MCF 10A (cell line): Measurements from ENCODE around the gene OR51T1. TPM values are rescaled to one million over a fixed set of nuclear protein-coding genes. Genes with fewer than 3 reads are reported as not detected.
A peak's percentile ranks its signal among the peaks of the same experiment; 100 is the strongest.

Experiments
- BruUV-seq: library from RNA; stranded (reverse); fragments of 400-500 nt; replicated peaks from 2 replicates; lab custom pipeline; 2021; lab: Mats Ljungman, UMichigan
- CTCF ChIA-PET: fragments of 300-600 bp; sonication (Branson Sonifier 250); formaldehyde crosslinking; extraction: SDS; loops from one replicate; lab custom pipeline; 2021; ENCODE audit warnings: antibody characterized with exemption, inconsistent platforms; lab: Yijun Ruan, JAX
- POLR2A ChIA-PET: fragments of 300-600, 350-650 bp; sonication (Branson Sonifier 250); formaldehyde crosslinking; extraction: SDS; loops from one replicate; lab custom pipeline; 2020; ENCODE audit warnings: antibody characterized with exemption, inconsistent platforms; lab: Yijun Ruan, JAX
- DNase-seq: peaks from one replicate; pipeline ENCODE4 v3.0.0-alpha.2; 2018; ENCODE audit not compliant: unreplicated experiment
- H3K27ac Mint-ChIP-seq: one replicate; pipeline ENCODE4 v1.8.0; 2022; ENCODE audit warnings: mild to moderate bottlenecking, low read depth, mixed read lengths; ENCODE audit not compliant: unreplicated experiment
- H3K27me3 Mint-ChIP-seq: one replicate; pipeline ENCODE4 v1.8.0; 2022; ENCODE audit warnings: mixed read lengths; ENCODE audit not compliant: insufficient read depth, unreplicated experiment
- H3K36me3 Mint-ChIP-seq: one replicate; pipeline ENCODE4 v1.8.0; 2022; ENCODE audit warnings: mild to moderate bottlenecking, moderate library complexity, mixed read lengths; ENCODE audit not compliant: insufficient read depth, unreplicated experiment
- H3K4me1 Mint-ChIP-seq: one replicate; pipeline ENCODE4 v1.8.0; 2022; ENCODE audit warnings: mixed read lengths; ENCODE audit not compliant: insufficient read depth, unreplicated experiment
- H3K4me3 Mint-ChIP-seq: one replicate; pipeline ENCODE4 v1.8.0; 2022; ENCODE audit warnings: mild to moderate bottlenecking, moderate library complexity, mixed read lengths; ENCODE audit not compliant: unreplicated experiment
- H3K9me3 Mint-ChIP-seq: one replicate; pipeline ENCODE4 v1.8.0; 2022; ENCODE audit warnings: mixed read lengths; ENCODE audit not compliant: unreplicated experiment
- CTCF ChIP-seq: fragments of 200-600 bp; IDR thresholded peaks from one replicate; pipeline ENCODE4 v1.8.0; 2022; ENCODE audit warnings: antibody characterized with exemption, mild to moderate bottlenecking; ENCODE audit not compliant: unreplicated experiment
- intact Hi-C: fragments of 100-400 bp; cut with micrococcal nuclease; formaldehyde crosslinking; loops from 2 replicates; pipeline ENCODE4 v1.14.1; 2022
- total RNA-seq: library from RNA; stranded (reverse); gene quantifications from 2 replicates; pipeline ENCODE4 v1.2.3, GENCODE V29; 2022

OR51T1 gene
- total RNA-seq, 1 experiment from 2014 or later: not detected

GRCh38 chr11:4903484-4903883 lies 21.8 kb downstream of the OR51T1 start, which contains the start of gene OR51A7:
OR51A7 (plus strand) TSS chr11:4903783; CDS start chr11:4907370, 3,587 bp downstream.
- H3K9me3 Mint-ChIP-seq: peaks cover under 1% of the 10 kb centered on the region
- no TSS peak for BruUV-seq
- H3K27me3 Mint-ChIP-seq: peaks cover 46% of the 10 kb centered on the region
- intact Hi-C loops: no loop called here
- no peak for DNase-seq
- TF ChIP-seq CTCF: no peak
- H3K4me3 Mint-ChIP-seq: no peak within 1 kb of the TSS
- ChIA-PET POLR2A (no interaction called here), CTCF (no interaction called here)
- H3K27ac Mint-ChIP-seq: no peak within 1 kb of the TSS
- H3K36me3 Mint-ChIP-seq: no peaks in the 10 kb centered on the region
- H3K4me1 Mint-ChIP-seq: no peaks in the 10 kb centered on the region

- no peak overlapping the region for H3K27ac Mint-ChIP-seq
- ChIA-PET CTCF (interaction anchor here (0.7 kb wide), 1 partner anchor 502 kb away, joined by 3 read pairs; no protein-coding TSS in a partner anchor), POLR2A (no interaction called here)
- H3K9me3 Mint-ChIP-seq: no peaks in the 10 kb centered on the region
- no peak for TF ChIP-seq CTCF
- BruUV-seq: no TSS peak
- intact Hi-C loops: no loop called here
- H3K36me3 Mint-ChIP-seq: no peaks in the 10 kb centered on the region
- DNase-seq: no peak
- peaks cover 31% of the 10 kb centered on the region for H3K27me3 Mint-ChIP-seq
- no peaks in the 10 kb centered on the region for H3K4me1 Mint-ChIP-seq
- no peak overlapping the region for H3K4me3 Mint-ChIP-seq
Observed at GRCh38 chr11:4916581-4916980, 34.9 kb downstream of the OR51T1 start.

GRCh38 chr11:4919250-4919649 lies 37.5 kb downstream of the OR51T1 start, which contains the start of gene OR51G2:
OR51G2 (minus strand) TSS chr11:4919350; CDS start chr11:4915663, 3,687 bp downstream.
- Mint-ChIP-seq H3K4me1 (no peaks in the 10 kb centered on the region), H3K27ac (no peak within 1 kb of the TSS), H3K9me3 (no peaks in the 10 kb centered on the region), H3K36me3 (no peaks in the 10 kb centered on the region), H3K4me3 (no peak within 1 kb of the TSS), H3K27me3 (peaks cover 15% of the 10 kb centered on the region)
- TF ChIP-seq CTCF: no peak
- intact Hi-C loops: no loop called here
- no TSS peak for BruUV-seq
- ChIA-PET CTCF (no interaction called here), POLR2A (no interaction called here)
- no peak for DNase-seq

GRCh38 chr11:4921796-4922195 lies 40.1 kb downstream of the OR51T1 start:
- H3K9me3 Mint-ChIP-seq: no peaks in the 10 kb centered on the region
- TF ChIP-seq CTCF: no peak
- DNase-seq: peak; percentile 29
- no peak overlapping the region for H3K4me3 Mint-ChIP-seq
- CTCF ChIA-PET: no interaction called here
- H3K27me3 Mint-ChIP-seq: peaks cover 22% of the 10 kb centered on the region
- H3K27ac Mint-ChIP-seq: no peak overlapping the region
- no TSS peak for BruUV-seq
- POLR2A ChIA-PET: no interaction called here
- H3K4me1 Mint-ChIP-seq: no peaks in the 10 kb centered on the region
- intact Hi-C loops: no loop called here
- no peaks in the 10 kb centered on the region for H3K36me3 Mint-ChIP-seq
